Stimulated activated CD8-positive, alpha-beta memory T cell treated with anti-CD3 and anti-CD28 coated beads, Interleukin-12 subunit alpha, Interleukin-12 subunit beta, amount 100 ng/mL, for 1 hour (primary cell): ENCODE data around the gene SLC37A2.
"Not testable (repeated sequence)": the region's sequence is repeated elsewhere in the genome, so short reads cannot be mapped to it uniquely, and the experiment has no call there.

Experiments
- DNase-seq: peaks from one replicate; pipeline ENCODE4 v3.0.0-alpha.2; 2020; ENCODE audit warnings: low read depth

The SLC37A2 gene

GRCh38 chr11:125084057-125084416 lies 20.9 kb downstream of the SLC37A2 start:
- no peak for DNase-seq

- no peak for DNase-seq
Observed at GRCh38 chr11:125084761-125085231, 21.7 kb downstream of the SLC37A2 start.

GRCh38 chr11:125085301-125086081 lies 22.4 kb downstream of the SLC37A2 start:
- DNase-seq: no peak

GRCh38 chr11:125086633-125087296 lies 23.7 kb downstream of the SLC37A2 start:
- DNase-seq: no peak

- no peak for DNase-seq
Observed at GRCh38 chr11:125088123-125088522, 25.0 kb downstream of the SLC37A2 start.

GRCh38 chr11:125088576-125089455 lies 25.7 kb downstream of the SLC37A2 start:
- no peak for DNase-seq

GRCh38 chr11:125089481-125089880 lies 26.4 kb downstream of the SLC37A2 start:
- DNase-seq: not testable (repeated sequence)

- DNase-seq: not testable (repeated sequence)
Observed at GRCh38 chr11:125090151-125090550, 27.0 kb downstream of the SLC37A2 start.

GRCh38 chr11:125090816-125091215 lies 27.7 kb downstream of the SLC37A2 start:
- no peak for DNase-seq

GRCh38 chr11:125091247-125091876 lies 28.3 kb downstream of the SLC37A2 start:
- DNase-seq: no peak

GRCh38 chr11:125091877-125092664 lies 29.0 kb downstream of the SLC37A2 start:
- no peak for DNase-seq

- no peak for DNase-seq
Observed at GRCh38 chr11:125092669-125093068, 29.6 kb downstream of the SLC37A2 start.

- DNase-seq: no peak
Observed at GRCh38 chr11:125093502-125093901, 30.4 kb downstream of the SLC37A2 start.

- no peak for DNase-seq
Observed at GRCh38 chr11:125094731-125095130, 31.6 kb downstream of the SLC37A2 start.

GRCh38 chr11:125100136-125100535 lies 37.0 kb downstream of the SLC37A2 start:
- DNase-seq: no peak

GRCh38 chr11:125101596-125101995 lies 38.5 kb downstream of the SLC37A2 start:
- no peak for DNase-seq

GRCh38 chr11:125102025-125102424 lies 38.9 kb downstream of the SLC37A2 start:
- no peak for DNase-seq

GRCh38 chr11:125102510-125102909 lies 39.4 kb downstream of the SLC37A2 start:
- DNase-seq: no peak

- DNase-seq: no peak
Observed at GRCh38 chr11:125105926-125106325, 42.8 kb downstream of the SLC37A2 start.

GRCh38 chr11:125108469-125108868 lies 45.4 kb downstream of the SLC37A2 start:
- no peak for DNase-seq

GRCh38 chr11:125110506-125110905 lies 47.4 kb downstream of the SLC37A2 start:
- DNase-seq: no peak
